ENCODE measurements around the gene USP35.
"Not testable (repeated sequence)": the region's sequence is repeated elsewhere in the genome, so short reads cannot be mapped to it uniquely, and the experiment has no call there.

USP35 gene

DNA sequence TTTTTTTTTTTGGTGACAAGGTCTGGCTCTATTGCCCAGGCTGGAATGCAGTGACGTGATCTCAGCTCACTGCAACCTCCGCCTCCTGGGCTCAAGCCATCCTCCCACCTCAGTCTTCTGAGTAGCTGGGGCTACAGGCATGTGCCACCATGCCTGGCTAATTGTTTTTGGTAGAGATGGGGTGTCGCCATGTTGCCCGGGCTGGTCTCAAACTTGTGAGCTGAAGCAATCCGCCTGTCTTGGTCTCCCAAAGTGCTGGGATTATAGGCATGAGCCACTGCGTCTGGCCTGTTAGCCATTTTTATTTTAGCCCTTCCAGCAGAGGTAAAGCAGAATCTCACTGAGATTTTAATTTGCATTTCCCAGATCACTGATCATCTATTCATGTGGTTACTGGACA, 44.3 kb downstream of the USP35 start:
- DNase-seq (ENCODE audit: low read depth) = not testable (repeated sequence)

DNA sequence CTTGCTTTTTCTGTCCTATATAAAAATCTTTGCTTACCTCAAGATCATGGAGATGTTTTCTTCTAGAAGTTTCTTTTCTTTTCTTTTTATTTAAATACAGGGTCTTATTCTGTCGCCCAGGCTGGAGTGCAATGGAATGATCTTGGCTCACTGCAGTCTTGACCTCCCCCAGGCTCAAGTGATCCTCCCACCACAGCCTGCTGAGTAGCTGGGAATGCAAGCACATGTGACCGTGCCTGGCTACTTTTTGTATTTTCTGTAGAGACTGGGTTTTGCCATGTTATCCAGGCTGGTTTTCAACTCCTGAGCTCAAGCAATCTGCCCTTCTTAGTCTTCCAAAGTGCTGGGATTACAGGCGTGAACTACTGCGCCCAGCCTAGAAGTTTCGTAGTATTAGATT, 45.3 kb downstream of the USP35 start:
- no peak for DNase-seq (ENCODE audit: low read depth)

DNA sequence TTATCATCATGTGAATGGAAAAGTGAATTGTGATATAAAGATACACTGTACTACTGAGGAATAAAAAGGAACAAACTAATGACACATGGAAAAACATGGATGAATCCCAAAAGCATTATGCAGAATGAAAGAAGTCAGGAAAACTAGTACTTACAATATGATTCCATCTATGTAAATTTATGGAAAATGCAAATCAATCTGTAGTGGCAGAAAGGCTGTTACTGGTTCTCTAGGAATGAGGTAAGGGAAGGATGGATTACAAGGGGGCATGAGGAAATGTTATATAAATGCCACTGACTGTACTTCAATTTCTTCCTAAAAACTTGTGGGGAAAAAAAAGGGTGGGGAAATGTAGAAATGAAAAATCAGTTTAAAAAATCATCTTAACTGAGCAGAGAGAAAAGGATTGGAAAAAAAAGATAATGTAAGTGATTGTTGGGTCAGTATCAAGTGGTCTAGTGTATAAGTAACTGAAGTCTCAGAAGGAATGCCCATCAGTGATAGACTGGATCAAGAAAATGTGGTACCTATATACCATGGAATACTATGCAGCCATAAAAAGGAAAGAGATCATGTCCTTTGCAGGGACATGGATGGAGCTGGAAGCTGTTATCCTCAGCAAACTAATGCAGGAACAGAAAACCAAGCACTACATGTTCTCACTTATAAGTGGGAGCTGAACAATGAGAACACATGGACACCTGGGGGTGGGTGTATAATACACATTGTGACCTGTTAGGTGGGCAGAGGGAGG, 48.8 kb downstream of the USP35 start:
- DNase-seq (ENCODE audit: low read depth) = no peak

DNA sequence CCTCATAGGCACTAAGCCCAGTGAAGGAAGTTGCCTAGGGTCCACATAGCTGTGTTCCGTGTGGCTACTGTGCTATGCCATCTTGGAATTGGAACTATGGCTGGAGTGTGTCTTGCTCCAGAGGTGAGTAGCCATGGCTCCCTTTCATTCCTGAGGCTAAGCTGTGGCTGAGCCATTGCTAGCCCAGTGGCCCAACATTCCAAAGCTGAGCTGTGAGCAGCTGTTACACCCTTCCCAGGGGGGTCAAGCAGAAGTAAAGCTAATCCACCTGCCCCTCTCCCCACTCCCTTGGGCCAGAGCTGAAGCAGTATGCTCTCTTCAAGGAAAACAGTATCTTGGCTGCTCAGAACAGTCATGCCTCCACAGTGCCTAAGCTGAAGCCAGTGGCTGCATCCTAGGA, 51.1 kb downstream of the USP35 start:
- no peak for DNase-seq (ENCODE audit: low read depth)

DNA sequence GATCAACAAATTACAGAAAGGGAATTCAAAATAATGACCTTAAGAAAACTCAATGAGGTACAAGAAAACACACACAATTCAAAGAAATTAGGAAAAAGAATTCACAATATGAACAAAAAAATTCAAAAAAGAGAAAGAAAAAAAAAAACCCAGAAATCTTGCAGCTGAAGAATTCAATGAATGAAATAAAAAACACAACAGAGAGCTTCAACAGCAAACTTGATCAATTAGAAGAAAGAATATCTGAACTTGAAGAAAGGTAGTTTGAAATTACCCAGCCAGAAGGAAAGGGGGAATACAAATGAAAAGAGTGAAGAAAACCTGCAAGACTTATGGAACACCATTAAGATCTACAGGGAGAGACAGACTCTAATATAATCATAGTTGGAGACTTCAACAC, 52.8 kb downstream of the USP35 start:
- DNase-seq (ENCODE audit: low read depth) = no peak

DNA sequence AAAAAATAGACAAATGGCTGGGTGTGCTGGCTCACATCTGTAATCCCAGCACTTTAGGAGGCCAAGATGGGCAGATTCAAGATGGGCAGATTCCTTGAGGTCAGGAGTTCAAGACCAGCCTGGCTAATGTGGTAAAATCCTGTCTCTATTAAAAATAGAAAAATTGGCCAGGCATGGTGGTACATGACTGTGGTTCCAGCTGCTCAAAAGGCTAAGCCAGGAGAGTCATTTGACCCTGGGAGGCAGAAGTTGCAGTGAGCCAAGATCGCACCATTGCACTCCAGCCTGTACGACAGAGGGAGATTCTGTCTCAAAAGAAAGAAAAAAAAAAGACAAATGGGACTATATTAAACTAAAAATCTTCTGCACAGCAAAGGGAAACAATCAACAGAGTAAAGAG, 55.4 kb downstream of the USP35 start:
- no peak for DNase-seq (ENCODE audit: low read depth)

DNA sequence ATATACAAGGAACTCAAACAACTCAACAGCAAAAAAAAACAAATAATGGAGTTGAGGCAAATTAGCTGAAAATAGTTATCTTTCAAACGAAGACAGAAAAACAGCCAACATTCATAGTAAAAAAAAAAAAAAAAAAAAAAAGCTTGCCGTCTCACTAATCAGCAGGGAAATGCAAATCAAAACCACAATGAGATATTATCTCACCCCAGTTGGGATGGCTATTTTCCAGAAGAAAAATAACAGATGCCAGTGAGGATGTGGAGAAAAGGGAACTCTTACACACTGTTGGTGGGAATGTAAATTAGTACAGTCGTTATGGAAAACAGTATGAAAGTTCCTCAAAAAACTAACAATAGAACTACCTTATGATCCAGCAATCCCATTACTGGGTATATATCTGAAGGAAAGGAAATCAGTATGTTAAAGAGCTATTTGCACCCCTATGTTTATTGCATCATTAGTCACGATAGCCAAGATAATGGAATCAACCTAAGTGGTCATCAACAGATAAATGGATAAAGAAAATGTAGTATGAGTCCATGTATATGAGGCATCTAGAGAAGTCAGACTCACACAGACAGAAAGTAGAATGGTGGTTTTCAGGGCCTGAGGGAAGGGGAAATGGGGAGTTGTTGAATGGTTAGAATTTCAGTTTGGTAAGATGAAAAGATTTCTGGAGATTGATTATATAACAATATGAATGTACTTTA, 56.0 kb downstream of the USP35 start:
- no peak for DNase-seq (ENCODE audit: low read depth)

DNA sequence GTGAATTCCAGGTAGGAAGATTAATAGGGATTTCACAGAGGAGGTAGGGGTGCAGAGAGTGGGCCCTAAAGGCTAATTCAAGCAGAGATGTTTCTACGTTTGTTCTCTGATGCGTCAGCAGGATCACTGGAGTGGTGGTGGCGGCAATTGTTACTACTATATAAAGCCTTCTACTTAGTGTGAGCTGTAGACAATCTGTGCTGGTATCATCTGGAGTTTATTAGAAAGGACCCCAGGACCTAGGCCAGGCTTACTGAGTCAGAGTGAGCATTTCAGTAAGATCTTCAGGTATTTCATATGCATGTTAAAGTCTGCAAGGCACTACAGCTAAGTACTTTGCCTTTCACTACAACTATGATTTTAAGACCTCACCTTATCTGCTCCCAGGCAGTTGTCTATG, 59.5 kb downstream of the USP35 start:
- DNase-seq (ENCODE audit: low read depth) = no peak

DNA sequence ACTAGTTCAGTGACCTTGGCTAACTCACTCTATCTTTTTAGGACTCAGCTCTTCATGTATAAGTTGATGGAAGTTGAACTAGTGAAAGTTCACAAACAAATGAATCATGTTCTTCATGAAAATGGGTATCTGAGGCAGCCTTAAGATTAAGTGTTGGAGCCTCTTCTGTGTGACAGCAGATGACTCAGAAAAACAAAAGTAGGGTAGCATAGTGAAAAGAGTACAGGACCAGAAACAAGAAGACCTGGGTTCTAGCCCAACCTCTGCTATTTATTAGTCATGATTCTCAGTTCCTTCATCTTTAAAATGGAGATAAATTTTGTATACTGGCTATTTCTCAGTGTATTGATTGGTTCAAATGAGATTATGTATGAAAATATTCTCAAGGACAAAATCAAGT, 60.2 kb downstream of the USP35 start:
- DNase-seq (ENCODE audit: low read depth) = no peak

DNA sequence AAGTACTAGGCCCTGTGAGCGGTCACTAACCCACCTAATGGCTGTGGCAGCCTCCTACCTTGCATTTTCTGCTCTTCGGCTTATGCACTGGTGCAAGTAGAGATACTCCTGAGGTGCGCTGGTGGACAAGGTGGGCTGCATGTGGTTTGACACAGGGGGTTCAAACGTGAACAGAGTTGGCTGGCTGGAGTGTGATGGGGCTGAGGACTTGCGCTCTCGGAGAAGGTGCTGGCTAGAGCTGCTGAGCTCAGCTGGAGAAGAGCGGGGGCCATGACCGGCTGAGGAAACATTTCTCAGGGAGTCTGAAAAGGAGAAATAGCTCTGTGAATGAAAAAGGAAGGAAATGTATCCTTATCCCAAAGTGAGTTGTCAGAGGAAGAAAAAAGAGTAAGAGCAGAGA, 61.4 kb downstream of the USP35 start:
- DNase-seq (ENCODE audit: low read depth) = no peak

DNA sequence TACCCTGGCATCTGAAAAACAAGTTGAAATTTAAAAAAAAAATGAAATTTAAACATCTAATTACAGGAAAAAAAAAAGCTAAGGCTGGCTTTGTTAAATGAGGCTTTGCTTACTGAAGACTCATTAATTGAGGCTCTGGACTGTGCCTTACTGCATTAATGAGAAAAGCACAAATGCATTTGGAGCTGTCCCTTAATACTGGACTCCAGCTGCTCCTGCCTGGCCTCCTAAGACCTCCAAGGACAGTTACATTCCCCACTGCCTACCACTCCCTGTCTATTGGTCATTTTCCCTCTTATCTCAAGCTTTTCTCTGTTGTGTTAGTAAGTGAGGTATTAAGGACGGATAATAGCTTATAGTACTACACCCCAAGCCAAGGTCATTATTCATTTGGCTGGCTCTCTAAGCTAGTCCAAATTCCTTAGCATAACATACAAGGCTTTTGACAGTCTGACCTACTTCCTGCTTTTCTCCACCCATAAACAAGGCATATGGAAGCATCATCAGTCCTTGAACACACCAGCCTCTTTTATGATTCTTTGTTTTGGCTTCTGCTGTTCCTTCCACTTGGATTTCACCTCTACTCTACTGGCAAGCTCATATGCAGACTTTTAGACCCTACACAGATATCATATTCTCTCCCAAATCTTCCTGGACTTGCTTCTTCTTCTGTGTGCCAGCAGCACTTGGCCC, 62.5 kb downstream of the USP35 start:
- no peak for DNase-seq (ENCODE audit: low read depth)

DNA sequence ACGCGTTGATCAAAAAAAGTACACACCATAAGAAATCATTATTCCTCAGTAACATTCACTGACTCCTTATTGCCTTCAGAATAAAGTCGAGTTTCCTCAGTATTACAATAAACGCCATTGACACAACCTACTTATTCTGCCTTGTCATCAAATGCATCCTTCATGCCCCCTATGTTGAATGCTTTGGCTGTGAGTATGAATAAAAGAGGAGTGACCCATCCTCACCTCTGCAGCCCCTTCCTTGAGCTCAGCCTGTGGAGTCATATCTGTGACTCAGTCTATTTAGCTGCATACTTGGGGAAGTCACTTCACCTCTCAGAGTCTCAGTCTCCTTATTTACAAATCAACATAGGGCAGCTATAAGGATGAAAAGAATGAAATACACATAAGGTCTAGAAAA, 65.1 kb downstream of the USP35 start:
- no peak for DNase-seq (ENCODE audit: low read depth)

DNA sequence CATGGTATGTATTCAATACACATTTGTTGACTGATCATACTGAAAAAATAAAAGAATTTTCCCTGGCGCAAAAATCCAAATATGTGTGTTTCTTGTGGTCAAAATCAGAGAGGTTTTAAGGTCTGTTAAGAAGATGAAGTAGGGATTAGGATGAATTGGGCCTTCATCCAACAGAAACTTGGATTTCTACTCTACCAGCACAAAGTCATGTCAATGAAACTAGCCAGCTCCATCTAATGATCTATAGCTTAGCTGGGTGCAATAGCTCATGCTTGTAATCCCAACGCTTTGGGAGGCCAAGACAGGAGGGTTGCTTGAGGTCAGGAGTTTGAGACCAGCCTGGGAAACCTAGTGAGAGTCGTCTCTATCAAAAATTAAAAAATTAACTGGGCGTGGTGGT, 65.5 kb downstream of the USP35 start:
- no peak for DNase-seq (ENCODE audit: low read depth)

DNA sequence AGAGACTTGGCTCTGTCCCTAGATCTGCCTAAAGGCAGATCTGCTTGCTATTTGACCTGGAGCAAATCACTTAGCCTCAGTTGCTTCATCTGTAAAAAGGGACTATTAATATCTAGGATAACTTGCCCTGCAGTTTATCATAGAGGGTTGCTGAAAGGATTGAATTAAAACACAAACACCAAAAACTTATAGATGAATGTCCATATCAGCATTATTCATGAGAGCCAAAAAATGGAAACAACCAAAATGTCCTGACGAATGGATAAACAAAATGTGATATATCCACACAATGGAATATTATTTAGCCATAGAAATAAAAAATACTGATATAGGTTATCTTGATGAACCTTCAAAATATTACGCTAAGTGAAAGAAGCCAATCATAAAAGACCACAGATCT, 67.2 kb downstream of the USP35 start:
- no peak for DNase-seq (ENCODE audit: low read depth)

DNA sequence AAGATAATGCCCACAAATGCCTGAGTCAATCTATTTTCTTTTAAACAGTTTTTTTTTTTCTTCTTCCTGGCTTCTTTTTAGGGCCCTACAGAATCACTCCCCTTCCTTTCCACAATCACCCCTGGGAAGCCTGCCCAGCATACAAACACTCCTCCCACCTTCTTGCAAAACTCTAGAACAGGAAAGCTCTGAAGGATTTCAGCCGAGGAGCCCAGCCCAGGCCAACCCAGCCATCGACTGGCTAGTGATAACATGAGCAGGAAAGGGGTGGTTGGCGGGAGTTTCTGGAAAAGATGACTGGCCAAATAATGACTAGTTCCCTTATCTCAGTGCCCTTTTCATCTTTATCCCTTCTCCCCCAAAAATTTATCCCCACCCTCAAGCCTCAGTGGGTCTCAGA, 68.2 kb downstream of the USP35 start:
- no peak for DNase-seq (ENCODE audit: low read depth)

DNA sequence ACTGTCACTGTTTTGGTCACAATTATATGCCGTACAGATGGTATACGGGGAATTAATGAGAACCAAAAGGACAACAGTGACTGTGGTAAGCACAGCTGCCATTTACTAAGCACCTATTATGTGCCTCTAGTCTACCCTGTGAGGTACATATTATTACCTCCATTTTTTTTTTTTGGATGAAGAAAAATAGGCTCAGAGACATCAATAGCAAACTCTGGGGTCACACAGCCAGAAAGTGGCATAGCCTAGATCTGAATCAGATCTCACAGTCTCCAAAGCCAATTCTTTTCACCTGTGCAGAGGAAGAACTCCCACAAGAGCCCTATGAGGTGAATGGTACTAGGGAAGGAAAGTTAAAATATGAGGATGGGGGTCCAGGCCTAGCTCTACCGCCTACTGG, 68.9 kb downstream of the USP35 start:
- no peak for DNase-seq (ENCODE audit: low read depth)

DNA sequence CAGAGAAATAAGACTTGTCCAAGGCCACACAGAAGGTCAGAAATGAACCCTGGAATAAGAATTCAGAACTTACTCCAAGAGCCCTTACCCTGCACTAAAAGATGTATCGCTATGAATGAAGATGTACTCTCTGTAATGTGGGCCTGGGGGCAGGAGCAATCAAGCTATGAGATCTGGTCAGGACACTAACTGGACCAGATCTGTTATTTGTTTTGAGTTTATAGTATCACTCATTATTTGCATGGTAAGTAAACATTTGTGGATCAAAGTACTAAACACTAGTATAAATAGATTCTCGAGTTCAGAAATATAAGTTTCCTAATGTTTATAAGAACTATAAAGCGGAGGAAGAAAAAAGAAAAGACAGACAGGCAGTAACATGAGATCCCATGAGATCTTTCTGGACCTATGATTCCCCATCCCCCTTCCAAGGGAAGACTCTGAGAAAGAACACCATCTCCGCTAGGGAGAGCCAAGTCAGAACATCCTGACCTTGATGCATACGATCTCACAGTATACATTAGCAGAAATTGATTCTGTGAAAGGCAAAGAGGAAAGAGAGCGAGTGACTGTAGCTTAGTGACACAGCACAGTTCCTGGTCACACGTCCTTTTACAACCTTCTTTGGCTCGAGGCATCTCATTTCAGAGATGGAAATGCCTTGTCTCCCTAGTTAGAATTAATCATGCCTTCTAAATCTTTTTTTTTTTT, 71.2 kb downstream of the USP35 start:
- DNase-seq (ENCODE audit: low read depth) = no peak

DNA sequence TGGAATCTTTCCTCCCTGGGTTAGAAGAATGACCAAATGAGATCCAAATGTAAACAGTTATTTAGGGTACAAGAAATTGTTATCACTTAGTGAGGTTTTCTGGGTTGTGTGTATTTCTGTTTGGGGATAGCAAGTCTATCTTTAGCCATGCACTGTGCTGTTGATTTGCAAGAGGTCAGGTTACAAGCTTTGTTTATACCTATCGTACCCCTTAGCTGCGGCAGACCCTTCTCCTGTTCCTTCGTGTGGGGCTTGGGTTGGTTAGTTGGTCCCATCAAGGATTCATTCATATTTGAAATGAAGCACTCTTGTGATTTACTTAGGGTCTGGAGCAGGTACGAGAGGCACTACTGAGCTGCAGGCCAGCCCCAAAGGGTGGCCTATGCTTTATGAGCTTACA, 72.6 kb downstream of the USP35 start:
- no peak for DNase-seq (ENCODE audit: low read depth)

DNA sequence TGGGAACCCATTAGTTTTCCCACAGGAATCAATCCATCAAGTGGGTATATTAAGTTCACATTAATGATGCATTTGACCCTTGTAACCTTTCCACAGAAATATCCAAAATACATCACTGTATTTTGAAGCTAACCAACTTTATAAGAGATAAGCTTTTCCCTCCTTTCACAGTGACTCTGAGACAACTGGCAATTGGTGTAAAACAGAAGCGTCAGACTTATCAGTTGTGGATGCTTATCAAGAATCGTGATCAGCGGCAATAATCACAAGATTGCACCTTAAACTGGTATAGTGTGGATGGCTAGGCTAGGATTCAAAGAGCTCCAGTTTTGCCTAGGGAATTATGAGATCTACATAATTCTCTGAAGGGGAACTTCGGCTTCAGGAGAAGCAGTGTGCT, 73.1 kb downstream of the USP35 start:
- no peak for DNase-seq (ENCODE audit: low read depth)

DNA sequence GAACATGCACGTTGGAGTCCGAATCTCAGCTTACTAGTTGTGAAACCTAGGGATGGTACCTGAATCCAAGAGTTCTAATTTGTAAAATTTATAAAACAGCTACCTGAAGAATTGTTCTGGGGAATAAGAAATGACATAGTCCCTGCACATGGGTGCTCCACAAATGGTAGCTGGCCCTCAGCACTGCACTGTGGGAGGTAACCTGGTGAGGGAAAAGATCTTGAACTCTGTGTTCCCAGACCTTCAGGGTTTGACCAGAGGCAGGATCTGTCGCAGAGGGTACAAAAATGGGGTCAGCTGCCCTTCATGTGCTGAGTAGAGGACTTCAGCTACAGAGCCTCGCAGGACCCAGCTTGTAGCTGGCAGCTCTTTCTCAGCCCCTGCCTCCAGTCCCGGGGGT, 73.5 kb downstream of the USP35 start:
- no peak for DNase-seq (ENCODE audit: low read depth)

DNA sequence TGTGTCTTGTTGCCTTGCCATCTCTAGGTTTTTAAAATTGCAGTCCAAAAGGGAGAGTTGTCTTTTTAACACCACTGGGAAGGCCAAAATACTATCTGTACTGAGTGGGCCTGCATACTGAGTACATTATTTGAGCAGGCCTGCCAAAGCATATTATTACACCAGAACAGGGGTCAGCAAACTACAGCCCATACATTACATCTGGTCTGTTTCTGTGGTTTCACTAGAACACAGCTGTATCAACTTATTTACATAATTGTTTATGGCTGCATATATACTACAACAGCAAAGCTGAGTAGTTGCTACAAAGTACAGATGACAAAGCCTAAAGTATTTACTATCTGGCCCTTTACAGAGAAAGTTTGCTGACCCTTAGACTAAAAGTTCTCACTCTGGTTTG, 74.0 kb downstream of the USP35 start:
- DNase-seq (ENCODE audit: low read depth) = no peak

Data from activated T-helper 1 cell treated with Interleukin-2 at 50 U/mL for 16 hours (primary cell).